HEK293 (cell line): ENCODE data around the gene MSI1.

Source experiments
- BCL11A ChIP-seq: fragments of 450-650 bp; formaldehyde crosslinking; IDR thresholded peaks from 2 replicates; pipeline ENCODE4 v1.5.1; 2016; ENCODE audit warnings: low read depth, missing biosample characterization, missing genetic modification characterization
- HIC1 ChIP-seq: fragments of 450-650 bp; formaldehyde crosslinking; IDR thresholded peaks from 2 replicates; pipeline ENCODE4 v1.5.1; 2016; ENCODE audit warnings: missing biosample characterization, missing genetic modification characterization
- KLF9 ChIP-seq: fragments of 450-650 bp; formaldehyde crosslinking; IDR thresholded peaks from 2 replicates; pipeline ENCODE4 v1.5.1; 2016; ENCODE audit warnings: missing biosample characterization, missing genetic modification characterization, low read depth
- PRDM10 ChIP-seq: fragments of 450-650 bp; formaldehyde crosslinking; IDR thresholded peaks from 2 replicates; pipeline ENCODE4 v1.5.1; 2016; ENCODE audit warnings: missing biosample characterization, missing genetic modification characterization
- PRDM6 ChIP-seq: fragments of 450-650 bp; formaldehyde crosslinking; IDR thresholded peaks from 2 replicates; pipeline ENCODE4 v1.5.1; 2017; ENCODE audit warnings: missing biosample characterization, missing genetic modification characterization
- SALL2 ChIP-seq: fragments of 450-650 bp; formaldehyde crosslinking; IDR thresholded peaks from 2 replicates; pipeline ENCODE4 v1.5.0; 2017; ENCODE audit warnings: missing biosample characterization, mild to moderate bottlenecking, missing genetic modification characterization, borderline replicate concordance
- ZBTB20 ChIP-seq: fragments of 450-650 bp; formaldehyde crosslinking; IDR thresholded peaks from 2 replicates; pipeline ENCODE4 v1.5.1; 2016; ENCODE audit warnings: missing biosample characterization, missing genetic modification characterization
- ZBTB21 ChIP-seq: fragments of 450-650 bp; formaldehyde crosslinking; IDR thresholded peaks from 2 replicates; pipeline ENCODE4 v1.5.1; 2017; ENCODE audit warnings: missing biosample characterization, missing genetic modification characterization
- ZBTB6 ChIP-seq: fragments of 450-650 bp; formaldehyde crosslinking; IDR thresholded peaks from 2 replicates; pipeline ENCODE4 v1.5.1; 2017; ENCODE audit warnings: missing biosample characterization, missing genetic modification characterization
- ZNF112 ChIP-seq: fragments of 450-650 bp; formaldehyde crosslinking; IDR thresholded peaks from 2 replicates; pipeline ENCODE4 v1.5.0; 2017; ENCODE audit warnings: missing biosample characterization, missing genetic modification characterization
- ZNF148 ChIP-seq: fragments of 450-650 bp; formaldehyde crosslinking; IDR thresholded peaks from 2 replicates; pipeline ENCODE4 v1.5.0; 2017; ENCODE audit warnings: missing biosample characterization, missing genetic modification characterization, borderline replicate concordance
- ZNF2 ChIP-seq: fragments of 450-650 bp; formaldehyde crosslinking; IDR thresholded peaks from 2 replicates; pipeline ENCODE4 v1.5.1; 2016; ENCODE audit warnings: missing biosample characterization, missing genetic modification characterization
- ZNF211 ChIP-seq: fragments of 450-650 bp; formaldehyde crosslinking; IDR thresholded peaks from 2 replicates; pipeline ENCODE4 v1.5.1; 2016; ENCODE audit warnings: low read depth, missing biosample characterization, missing genetic modification characterization
- ZNF23 ChIP-seq: fragments of 450-650 bp; formaldehyde crosslinking; IDR thresholded peaks from 2 replicates; pipeline ENCODE4 v1.5.1; 2016; ENCODE audit warnings: missing biosample characterization, missing genetic modification characterization, borderline replicate concordance
- ZNF350 ChIP-seq: fragments of 450-650 bp; formaldehyde crosslinking; IDR thresholded peaks from 2 replicates; pipeline ENCODE4 v1.5.0; 2017; ENCODE audit warnings: missing biosample characterization, mild to moderate bottlenecking, missing genetic modification characterization
- ZNF394 ChIP-seq: fragments of 450-650 bp; formaldehyde crosslinking; IDR thresholded peaks from 2 replicates; pipeline ENCODE4 v1.5.1; 2016; ENCODE audit warnings: missing biosample characterization, missing genetic modification characterization, mild to moderate bottlenecking, moderate library complexity, borderline replicate concordance
- ZNF398 ChIP-seq: fragments of 450-650 bp; formaldehyde crosslinking; IDR thresholded peaks from 2 replicates; pipeline ENCODE4 v1.5.1; 2017; ENCODE audit warnings: missing biosample characterization, missing genetic modification characterization
- ZNF426 ChIP-seq: fragments of 450-650 bp; formaldehyde crosslinking; IDR thresholded peaks from 2 replicates; pipeline ENCODE4 v1.5.1; 2017; ENCODE audit warnings: missing biosample characterization, missing genetic modification characterization, mild to moderate bottlenecking, inconsistent platforms, moderate library complexity
- ZNF529 ChIP-seq: fragments of 450-650 bp; formaldehyde crosslinking; IDR thresholded peaks from 2 replicates; pipeline ENCODE4 v1.5.1; 2017; ENCODE audit warnings: missing genetic modification characterization, missing biosample characterization; ENCODE audit not compliant: insufficient replicate concordance
- ZNF530 ChIP-seq: fragments of 450-650 bp; formaldehyde crosslinking; IDR thresholded peaks from 2 replicates; pipeline ENCODE4 v1.5.1; 2016; ENCODE audit warnings: low read depth, missing biosample characterization, missing genetic modification characterization
- ZNF558 ChIP-seq: fragments of 450-650 bp; formaldehyde crosslinking; IDR thresholded peaks from 2 replicates; pipeline ENCODE4 v1.5.1; 2016; ENCODE audit warnings: missing biosample characterization, missing genetic modification characterization
- ZNF561 ChIP-seq: fragments of 450-650 bp; IDR thresholded peaks from 2 replicates; pipeline ENCODE4 v1.5.1; 2018; ENCODE audit warnings: missing biosample characterization, missing genetic modification characterization, borderline replicate concordance
- ZNF596 ChIP-seq: fragments of 450-650 bp; IDR thresholded peaks from 2 replicates; pipeline ENCODE4 v1.5.0; 2018; ENCODE audit warnings: missing biosample characterization, mild to moderate bottlenecking, missing genetic modification characterization, moderate library complexity
- ZNF629 ChIP-seq: fragments of 450-650 bp; formaldehyde crosslinking; IDR thresholded peaks from 2 replicates; pipeline ENCODE4 v1.5.1; 2017; ENCODE audit warnings: missing biosample characterization, missing genetic modification characterization
- ZNF664 ChIP-seq: fragments of 450-650 bp; formaldehyde crosslinking; IDR thresholded peaks from 2 replicates; pipeline ENCODE4 v1.5.1; 2016; ENCODE audit warnings: missing biosample characterization, missing genetic modification characterization
- ZNF701 ChIP-seq: fragments of 450-650 bp; formaldehyde crosslinking; IDR thresholded peaks from 2 replicates; pipeline ENCODE4 v1.5.1; 2016; ENCODE audit warnings: missing biosample characterization, missing genetic modification characterization
- ZNF792 ChIP-seq: fragments of 450-650 bp; formaldehyde crosslinking; IDR thresholded peaks from 2 replicates; pipeline ENCODE4 v1.5.1; 2016; ENCODE audit warnings: missing biosample characterization, missing genetic modification characterization

Gene MSI1

GRCh38 chr12:120381752-120382419, 12.9 kb upstream of the MSI1 start (continued):
- TF ChIP-seq ZNF398 (tag by site-specific recombination) (no peak), ZNF530 (tag by site-specific recombination) (no peak), ZNF629 (tag by site-specific recombination) (peak; percentile 53; the same call in 1 of the 2 replicates), ZNF558 (tag by site-specific recombination) (no peak), HIC1 (tag by site-specific recombination) (no peak), BCL11A (tag by site-specific recombination) (no peak), ZNF394 (tag by site-specific recombination) (no peak), ZBTB20 (tag by site-specific recombination) (no peak), ZBTB21 (tag by site-specific recombination) (no peak), ZBTB6 (no peak), ZNF561 (tag by site-specific recombination) (no peak), SALL2 (no peak), ZNF211 (tag by site-specific recombination) (no peak), ZNF350 (tag by site-specific recombination) (no peak), ZNF112 (tag by site-specific recombination) (no peak), ZNF529 (no peak), PRDM10 (tag by site-specific recombination) (peak; percentile 50), ZNF664 (tag by site-specific recombination) (no peak), ZNF701 (tag by site-specific recombination) (no peak), ZNF426 (tag by site-specific recombination) (no peak), KLF9 (tag by site-specific recombination) (no peak), ZNF23 (tag by site-specific recombination) (no peak), PRDM6 (tag by site-specific recombination) (no peak), ZNF596 (tag by site-specific recombination) (no peak), ZNF792 (tag by site-specific recombination) (no peak), ZNF2 (no peak), ZNF148 (no peak)
